Osteocyte (in vitro differentiated cells): ENCODE data around the gene DHX29. TPM values are rescaled to one million over a fixed set of nuclear protein-coding genes. Genes with fewer than 3 reads are reported as not detected.

Source experiments
- DNase-seq: peaks from one replicate; pipeline ENCODE4 v3.0.0; 2021; ENCODE audit warnings: mixed read lengths; ENCODE audit not compliant: unreplicated experiment; ENCODE audit errors: extremely low spot score
- H3K27ac Mint-ChIP-seq: one replicate; pipeline ENCODE4 v1.8.0; 2021; ENCODE audit warnings: mild to moderate bottlenecking, mixed read lengths; ENCODE audit not compliant: unreplicated experiment
- H3K27me3 Mint-ChIP-seq: one replicate; pipeline ENCODE4 v1.8.0; 2021; ENCODE audit warnings: mixed read lengths; ENCODE audit not compliant: unreplicated experiment
- H3K36me3 Mint-ChIP-seq: one replicate; pipeline ENCODE4 v1.8.0; 2021; ENCODE audit warnings: mixed read lengths; ENCODE audit not compliant: unreplicated experiment
- H3K4me1 Mint-ChIP-seq: one replicate; pipeline ENCODE4 v1.8.0; 2021; ENCODE audit warnings: mixed read lengths; ENCODE audit not compliant: unreplicated experiment
- H3K4me3 Mint-ChIP-seq: one replicate; pipeline ENCODE4 v1.8.0; 2021; ENCODE audit warnings: mild to moderate bottlenecking, moderate library complexity, mixed read lengths; ENCODE audit not compliant: unreplicated experiment
- H3K9me3 Mint-ChIP-seq: one replicate; pipeline ENCODE4 v1.8.0; 2021; ENCODE audit warnings: mixed read lengths; ENCODE audit not compliant: unreplicated experiment
- total RNA-seq: library from RNA; stranded (reverse); gene quantifications from 2 replicates; pipeline ENCODE4 v1.2.1, GENCODE V29; 2021
- TF ChIP-seq, protein P1 (sequence below): fragments of 200-600 bp; sonication (generic); IDR thresholded peaks from 2 replicates; pipeline ENCODE4 v1.5.0; 2021; ENCODE audit warnings: antibody characterized with exemption, mild to moderate bottlenecking, moderate library complexity

Gene DHX29
- total RNA-seq, 1 donor from 2014 or later, result 23.1 TPM

DNA sequence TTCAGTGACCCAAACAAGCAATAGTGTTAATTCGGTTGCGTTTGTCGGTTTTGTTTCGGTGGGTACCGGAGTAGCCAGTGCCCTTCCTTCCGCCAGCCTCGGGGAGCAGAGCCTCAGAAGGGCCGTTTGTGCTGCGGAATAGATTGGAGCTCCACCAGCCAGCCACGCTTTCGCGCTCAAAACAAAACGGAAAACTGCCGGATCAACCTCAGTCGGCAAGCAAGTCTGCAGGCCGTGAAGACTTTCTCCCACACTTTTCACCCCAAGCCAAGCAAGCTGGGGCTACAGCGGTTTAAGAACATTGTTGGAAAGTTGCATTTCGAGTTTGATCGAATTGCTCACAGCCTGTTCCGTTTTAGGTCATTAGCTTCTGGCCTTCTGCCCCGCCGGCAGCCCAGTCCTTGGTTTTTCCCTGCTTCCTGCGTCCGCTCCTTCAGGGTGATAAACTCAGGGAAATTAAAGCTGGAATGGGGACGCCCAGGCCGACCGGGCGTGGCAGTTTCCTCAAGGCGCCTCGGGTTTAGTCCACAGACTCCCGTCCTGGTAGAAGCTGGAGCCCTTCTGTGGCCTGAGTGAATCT lies 73.3 kb downstream of the DHX29 start:
- TF ChIP-seq, protein P1, sequence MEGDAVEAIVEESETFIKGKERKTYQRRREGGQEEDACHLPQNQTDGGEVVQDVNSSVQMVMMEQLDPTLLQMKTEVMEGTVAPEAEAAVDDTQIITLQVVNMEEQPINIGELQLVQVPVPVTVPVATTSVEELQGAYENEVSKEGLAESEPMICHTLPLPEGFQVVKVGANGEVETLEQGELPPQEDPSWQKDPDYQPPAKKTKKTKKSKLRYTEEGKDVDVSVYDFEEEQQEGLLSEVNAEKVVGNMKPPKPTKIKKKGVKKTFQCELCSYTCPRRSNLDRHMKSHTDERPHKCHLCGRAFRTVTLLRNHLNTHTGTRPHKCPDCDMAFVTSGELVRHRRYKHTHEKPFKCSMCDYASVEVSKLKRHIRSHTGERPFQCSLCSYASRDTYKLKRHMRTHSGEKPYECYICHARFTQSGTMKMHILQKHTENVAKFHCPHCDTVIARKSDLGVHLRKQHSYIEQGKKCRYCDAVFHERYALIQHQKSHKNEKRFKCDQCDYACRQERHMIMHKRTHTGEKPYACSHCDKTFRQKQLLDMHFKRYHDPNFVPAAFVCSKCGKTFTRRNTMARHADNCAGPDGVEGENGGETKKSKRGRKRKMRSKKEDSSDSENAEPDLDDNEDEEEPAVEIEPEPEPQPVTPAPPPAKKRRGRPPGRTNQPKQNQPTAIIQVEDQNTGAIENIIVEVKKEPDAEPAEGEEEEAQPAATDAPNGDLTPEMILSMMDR, result no peak
- H3K36me3 Mint-ChIP-seq, result no peaks in the 10 kb centered on the region
- peak overlapping the region; percentile 47 for H3K27ac Mint-ChIP-seq
- peaks cover 76% of the 10 kb centered on the region for H3K27me3 Mint-ChIP-seq
- DNase-seq, result no peak
- peak overlapping the region; percentile 81 for H3K4me3 Mint-ChIP-seq
- H3K9me3 Mint-ChIP-seq, result no peaks in the 10 kb centered on the region
- peaks cover 24% of the 10 kb centered on the region for H3K4me1 Mint-ChIP-seq

DNA sequence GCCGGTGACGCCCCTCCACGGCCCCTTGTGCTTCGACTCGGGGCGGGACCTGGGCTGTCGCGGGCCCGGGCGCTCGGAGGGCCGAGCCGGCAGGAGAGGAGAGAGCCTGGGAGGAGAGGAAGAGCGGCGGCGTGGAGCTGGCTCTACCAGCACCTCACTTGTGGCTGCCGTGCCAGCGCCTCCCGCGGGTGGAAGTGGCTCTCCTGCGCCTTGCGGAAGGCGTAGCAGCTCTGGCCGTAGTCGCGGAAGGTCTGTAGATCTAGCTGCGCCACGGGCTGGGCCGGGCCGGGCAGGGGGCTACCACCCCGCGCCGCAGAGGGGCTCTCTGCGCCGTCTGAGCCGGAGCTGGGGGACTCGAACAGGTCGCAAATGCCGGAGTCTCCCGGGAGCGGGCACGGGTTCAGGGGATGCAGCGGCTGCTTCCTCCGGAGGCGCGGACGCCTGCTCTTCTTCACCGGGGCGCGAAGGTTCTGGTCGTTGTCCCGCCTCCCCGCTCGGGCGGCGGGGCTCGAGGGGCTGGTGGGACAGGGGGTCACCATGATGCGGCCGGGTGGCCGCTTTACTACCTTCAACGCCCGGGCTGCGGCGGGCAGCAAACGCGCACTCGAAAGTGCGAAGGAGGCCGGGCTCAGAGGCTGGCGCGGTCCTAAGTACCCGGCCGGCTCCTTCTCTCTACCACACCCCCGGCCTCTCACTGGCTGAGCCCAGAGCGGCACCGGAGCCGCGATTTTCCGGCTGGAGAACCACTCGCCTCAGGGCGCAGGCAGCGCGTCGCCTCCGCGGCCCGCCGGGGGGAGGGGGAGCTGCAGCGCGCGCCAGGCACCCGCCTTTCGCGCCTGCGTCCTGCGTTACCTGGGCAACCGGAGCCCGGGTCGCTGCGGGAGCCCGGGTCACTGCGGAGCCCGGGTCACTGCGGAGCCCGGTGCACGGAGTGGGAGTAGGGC lies 74.2 kb downstream of the DHX29 start, which contains the start of gene CCNO:
TSS of gene CCNO (minus strand) at position 624 of the 944 bp plus-strand sequence. CDS start at position 539, 85 bp downstream.
- TF ChIP-seq, protein P1, result no peak
- Mint-ChIP-seq H3K27me3 (peaks cover 79% of the 10 kb centered on the region), H3K4me3 (peak within 1 kb of the TSS; percentile 83), H3K4me1 (peaks cover 24% of the 10 kb centered on the region), H3K27ac (peak within 1 kb of the TSS; percentile 47), H3K9me3 (no peaks in the 10 kb centered on the region), H3K36me3 (no peaks in the 10 kb centered on the region)
- DNase-seq, result peak; percentile 88

DNA sequence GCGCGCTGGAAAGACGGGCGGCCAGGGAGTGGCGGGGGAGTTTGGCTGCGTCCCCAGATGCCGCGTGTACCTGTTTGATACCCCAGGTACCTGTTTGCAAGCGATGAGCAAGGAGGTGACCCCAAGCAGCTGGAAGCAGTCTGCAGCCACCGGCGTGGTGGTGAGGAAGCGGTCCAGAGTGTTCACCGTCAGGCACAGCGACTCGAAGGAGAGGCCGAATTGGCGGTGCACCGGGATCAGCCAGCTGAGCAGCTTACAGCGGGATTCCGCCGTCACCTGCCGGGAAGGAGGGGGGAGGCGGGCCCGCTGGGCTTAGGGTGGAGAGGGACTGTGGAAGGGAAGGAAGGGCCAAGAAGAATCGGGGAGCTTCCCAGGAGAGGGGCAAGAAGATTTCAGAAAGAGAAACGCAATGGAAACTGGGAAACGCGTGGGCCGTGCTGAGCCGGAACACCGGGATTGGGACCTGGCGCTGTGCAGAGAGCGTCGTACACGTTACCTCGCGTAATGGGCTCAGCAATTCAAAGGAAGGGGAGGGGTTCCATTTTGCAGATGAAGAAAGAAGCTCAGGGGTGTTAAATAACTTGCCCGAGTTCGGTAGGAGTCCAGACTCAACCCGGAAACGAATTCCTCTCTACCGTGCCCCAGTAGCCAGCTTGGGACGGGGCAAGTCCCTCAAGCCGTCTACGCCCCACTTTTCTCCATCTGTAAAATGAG lies 75.1 kb downstream of the DHX29 start:
- Mint-ChIP-seq H3K4me1 (peaks cover 30% of the 10 kb centered on the region), H3K36me3 (no peaks in the 10 kb centered on the region), H3K27ac (no peak overlapping the region), H3K27me3 (peaks cover 81% of the 10 kb centered on the region), H3K9me3 (no peaks in the 10 kb centered on the region), H3K4me3 (peak overlapping the region; percentile 83)
- TF ChIP-seq, protein P1, result no peak
- no peak for DNase-seq

DNA sequence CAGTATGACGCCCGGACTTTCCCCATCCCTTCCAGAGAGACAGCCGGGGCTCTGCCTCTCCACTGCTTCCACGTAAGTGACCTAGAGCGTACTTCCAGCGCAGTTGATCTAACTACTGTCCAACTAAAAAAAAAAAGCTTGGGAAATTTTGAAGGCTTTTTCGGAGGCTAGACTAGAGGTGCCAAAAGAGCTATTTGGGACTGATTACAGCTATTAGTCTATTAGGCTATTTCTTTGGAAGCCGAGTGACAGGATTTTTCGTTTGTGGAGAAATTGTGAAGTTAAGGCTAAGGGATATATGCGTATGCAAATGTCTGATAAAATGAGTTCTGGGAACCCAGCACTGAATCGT lies 75.6 kb downstream of the DHX29 start:
- Mint-ChIP-seq H3K9me3 (no peaks in the 10 kb centered on the region), H3K4me1 (peaks cover 30% of the 10 kb centered on the region), H3K27ac (no peak overlapping the region), H3K36me3 (no peaks in the 10 kb centered on the region), H3K4me3 (peak overlapping the region; percentile 83), H3K27me3 (peaks cover 78% of the 10 kb centered on the region)
- TF ChIP-seq, protein P1, result no peak
- no peak for DNase-seq
